ENCODE data around the gene GALNS.

GRCh38 chr16:88870608-88871348 lies 14.0 kb upstream of the GALNS start:
- TF ChIP-seq CTCF (conservative IDR thresholded peaks at IDR 0.05 in 1 of 2, IDR thresholded peaks at IDR 0.05 in 1 of 2; ENCODE audit: low read depth in 1 of 2, low read length in 2 of 2) (no peak), EZH2 (IDR thresholded peaks at IDR 0.05; ENCODE audit: low read length, missing control alignments) (no peak)
